GM12874 (cell line): Measurements from ENCODE around the gene SOX15.

Source experiments
- TF ChIP-seq, protein P1 (sequence below): IDR thresholded peaks from 2 replicates; pipeline ENCODE4 v1.5.1; 2011; ENCODE audit warnings: low read depth, mild to moderate bottlenecking, control low read depth, low read length, moderate library complexity; ENCODE audit not compliant: insufficient read depth

The SOX15 gene

DNA sequence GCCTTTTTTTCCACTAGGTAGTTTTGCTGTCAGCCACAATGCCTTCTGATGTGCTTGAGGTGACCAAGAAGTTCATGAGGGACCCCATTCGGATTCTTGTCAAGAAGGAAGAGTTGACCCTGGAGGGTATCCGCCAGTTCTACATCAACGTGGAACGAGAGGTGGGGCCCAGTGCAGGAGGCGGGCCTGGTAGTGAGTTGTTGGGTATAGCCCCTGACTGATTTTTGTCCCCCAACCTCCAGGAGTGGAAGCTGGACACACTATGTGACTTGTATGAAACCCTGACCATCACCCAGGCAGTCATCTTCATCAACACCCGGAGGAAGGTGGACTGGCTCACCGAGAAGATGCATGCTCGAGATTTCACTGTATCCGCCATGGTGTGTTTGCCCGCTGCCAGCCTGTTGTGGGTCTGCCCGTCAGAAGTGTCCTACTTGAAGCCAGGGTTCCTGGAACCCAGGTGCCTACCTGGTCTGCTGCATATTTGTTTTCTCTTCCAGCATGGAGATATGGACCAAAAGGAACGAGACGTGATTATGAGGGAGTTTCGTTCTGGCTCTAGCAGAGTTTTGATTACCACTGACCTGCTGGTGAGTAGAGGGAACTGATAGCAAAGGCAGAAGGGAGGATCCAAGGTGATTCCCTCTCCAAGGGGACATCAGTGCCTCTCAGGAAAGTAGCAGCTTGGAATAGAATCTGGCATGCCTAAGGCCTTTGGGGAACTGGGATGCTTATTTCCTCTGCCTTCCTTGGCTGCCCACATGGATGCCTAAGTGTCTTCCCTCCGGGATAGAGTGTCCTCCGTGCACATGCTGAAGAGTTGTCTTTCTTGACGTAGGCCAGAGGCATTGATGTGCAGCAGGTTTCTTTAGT is 12.3 kb downstream of the SOX15 start:
- TF ChIP-seq, protein P1, sequence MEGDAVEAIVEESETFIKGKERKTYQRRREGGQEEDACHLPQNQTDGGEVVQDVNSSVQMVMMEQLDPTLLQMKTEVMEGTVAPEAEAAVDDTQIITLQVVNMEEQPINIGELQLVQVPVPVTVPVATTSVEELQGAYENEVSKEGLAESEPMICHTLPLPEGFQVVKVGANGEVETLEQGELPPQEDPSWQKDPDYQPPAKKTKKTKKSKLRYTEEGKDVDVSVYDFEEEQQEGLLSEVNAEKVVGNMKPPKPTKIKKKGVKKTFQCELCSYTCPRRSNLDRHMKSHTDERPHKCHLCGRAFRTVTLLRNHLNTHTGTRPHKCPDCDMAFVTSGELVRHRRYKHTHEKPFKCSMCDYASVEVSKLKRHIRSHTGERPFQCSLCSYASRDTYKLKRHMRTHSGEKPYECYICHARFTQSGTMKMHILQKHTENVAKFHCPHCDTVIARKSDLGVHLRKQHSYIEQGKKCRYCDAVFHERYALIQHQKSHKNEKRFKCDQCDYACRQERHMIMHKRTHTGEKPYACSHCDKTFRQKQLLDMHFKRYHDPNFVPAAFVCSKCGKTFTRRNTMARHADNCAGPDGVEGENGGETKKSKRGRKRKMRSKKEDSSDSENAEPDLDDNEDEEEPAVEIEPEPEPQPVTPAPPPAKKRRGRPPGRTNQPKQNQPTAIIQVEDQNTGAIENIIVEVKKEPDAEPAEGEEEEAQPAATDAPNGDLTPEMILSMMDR = no peak

DNA sequence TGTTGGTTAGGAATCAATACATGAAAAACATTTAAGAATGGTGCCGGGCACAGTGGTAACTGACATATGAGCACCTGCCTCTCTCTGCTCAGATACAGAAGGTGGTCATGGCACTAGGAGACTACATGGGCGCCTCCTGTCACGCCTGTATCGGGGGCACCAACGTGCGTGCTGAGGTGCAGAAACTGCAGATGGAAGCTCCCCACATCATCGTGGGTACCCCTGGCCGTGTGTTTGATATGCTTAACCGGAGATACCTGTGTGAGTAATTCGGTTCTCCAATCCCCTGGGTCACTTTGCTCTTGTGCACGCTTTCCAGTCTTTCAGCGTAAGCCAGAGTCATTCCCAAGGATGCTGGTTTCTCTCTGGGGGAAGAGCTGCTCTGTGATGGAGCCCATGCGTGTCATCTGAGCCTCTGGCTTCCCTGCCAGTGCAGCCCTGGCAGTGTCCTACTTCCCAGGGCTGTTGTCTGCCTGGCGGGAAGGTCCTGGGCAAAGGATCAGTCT is 13.4 kb downstream of the SOX15 start:
- TF ChIP-seq, protein P1 = no peak

DNA sequence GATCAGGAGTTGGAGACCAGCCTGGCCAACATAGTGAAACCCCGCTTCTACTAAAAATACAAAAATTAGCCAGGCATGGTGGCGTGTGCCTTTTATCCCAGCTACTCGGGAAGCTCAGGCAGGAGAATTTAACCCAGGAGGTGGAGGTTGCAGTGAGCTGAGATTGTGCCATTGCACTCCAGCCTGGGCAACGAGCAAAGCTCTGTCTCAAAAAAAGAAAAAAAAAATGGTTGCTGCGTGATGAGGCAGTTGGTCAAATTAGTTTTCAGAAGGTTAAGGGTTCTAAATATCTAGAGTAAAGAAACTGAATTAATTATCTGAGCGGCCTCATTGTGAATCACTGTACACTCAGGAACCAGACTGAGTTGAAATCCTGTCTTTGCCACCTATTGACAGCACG is 13.9 kb downstream of the SOX15 start:
- TF ChIP-seq, protein P1 = no peak

DNA sequence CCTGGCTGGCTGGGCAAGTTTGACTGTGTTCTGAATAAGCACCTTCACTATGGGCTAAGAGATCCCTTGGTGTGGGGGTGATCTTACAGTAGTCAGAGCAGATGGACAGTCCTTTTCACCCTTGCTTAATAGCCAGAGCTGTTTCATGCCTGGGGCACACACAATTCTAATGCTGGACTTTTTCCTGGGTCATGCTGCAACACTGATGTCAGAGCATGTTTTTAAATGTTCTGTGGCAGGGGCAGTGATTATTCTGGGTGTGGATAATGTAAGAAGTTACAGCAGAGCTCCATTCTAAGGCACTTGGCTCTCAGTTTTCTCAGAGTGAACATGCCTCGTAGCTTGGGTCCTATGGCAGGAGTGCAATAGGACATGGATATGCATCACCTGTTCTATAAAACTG is 14.4 kb downstream of the SOX15 start:
- TF ChIP-seq, protein P1 = no peak

DNA sequence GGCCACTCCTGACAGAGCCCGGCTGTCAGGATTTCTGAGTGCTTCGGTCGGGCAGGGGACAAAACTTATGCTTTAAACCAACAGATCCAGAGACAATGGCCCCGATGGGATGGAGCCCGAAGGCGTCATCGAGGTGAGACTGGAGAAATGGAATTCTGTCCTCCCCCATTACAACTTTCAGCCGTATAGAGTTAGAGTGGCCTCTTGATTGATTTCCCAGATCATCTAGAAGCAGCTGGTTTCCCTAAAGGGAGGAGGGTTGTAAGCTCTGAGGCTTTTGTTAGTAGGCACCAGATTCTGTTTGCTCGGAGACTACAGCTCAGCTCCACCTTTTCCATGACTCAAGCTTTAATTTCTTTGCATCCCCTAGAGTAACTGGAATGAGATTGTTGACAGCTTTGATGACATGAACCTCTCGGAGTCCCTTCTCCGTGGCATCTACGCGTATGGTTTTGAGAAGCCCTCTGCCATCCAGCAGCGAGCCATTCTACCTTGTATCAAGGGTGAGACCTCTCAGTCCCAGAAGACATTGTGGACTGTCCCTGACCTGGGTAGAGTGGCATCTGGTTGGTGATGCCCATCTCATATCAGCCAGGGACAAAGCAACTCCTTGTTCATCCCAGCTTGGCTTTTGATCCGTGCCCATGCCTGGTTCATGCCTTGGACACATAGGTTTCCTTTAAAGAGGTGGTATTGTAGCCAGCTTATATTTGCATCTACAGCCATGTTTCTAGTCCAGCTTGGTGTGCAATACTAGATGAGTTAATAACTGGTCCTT is 15.5 kb downstream of the SOX15 start:
- TF ChIP-seq, protein P1 = no peak

DNA sequence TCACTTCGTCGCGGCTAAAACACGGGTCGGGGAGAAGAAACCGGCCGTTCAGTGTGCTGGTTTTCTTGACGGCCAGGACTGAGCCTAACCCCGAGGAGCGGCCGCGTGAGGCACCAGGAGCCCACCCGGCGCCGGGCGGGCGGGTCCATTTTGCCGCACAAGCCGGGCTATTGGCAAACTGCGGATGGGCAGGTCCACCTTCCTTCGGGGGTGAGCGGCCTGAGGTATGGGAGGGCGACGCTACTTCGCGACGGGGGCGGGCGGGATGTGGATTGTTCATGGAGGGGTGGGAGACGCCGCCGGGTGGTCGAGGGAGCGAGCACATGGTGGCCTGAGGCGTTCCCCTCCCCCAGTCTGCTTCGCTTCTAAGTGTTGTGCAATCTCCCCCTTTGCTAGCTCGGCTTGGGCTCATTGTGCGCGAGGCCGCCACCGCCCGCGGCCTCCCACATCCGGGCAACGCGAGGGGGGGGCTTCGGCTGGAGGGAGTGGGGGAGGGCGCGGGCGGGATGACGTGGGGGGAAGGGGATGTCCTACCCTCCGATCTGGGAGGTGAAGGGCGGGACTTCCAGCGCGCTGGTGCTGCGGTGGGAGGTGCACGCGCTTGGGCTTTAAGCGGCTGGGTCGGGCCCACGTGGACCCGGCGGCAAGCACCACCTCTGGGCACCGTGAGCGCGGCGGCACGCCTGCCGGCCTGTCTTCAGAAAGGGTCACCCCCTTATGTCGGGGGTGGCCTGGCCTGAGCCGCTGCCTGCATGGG is 16.4 kb downstream of the SOX15 start:
- TF ChIP-seq, protein P1 = no peak
